Activated CD4-positive, alpha-beta T cell treated with anti-CD3 and anti-CD28 coated beads for 1 hour (primary cell): Measurements from ENCODE around the gene PREX1.

Source experiments
- DNase-seq: peaks from one replicate; pipeline ENCODE4 v3.0.0-alpha.2; 2020

PREX1 gene

GRCh38 chr20:48747840-48748414, 79.9 kb downstream of the PREX1 start:
- DNase-seq: no peak

DNA sequence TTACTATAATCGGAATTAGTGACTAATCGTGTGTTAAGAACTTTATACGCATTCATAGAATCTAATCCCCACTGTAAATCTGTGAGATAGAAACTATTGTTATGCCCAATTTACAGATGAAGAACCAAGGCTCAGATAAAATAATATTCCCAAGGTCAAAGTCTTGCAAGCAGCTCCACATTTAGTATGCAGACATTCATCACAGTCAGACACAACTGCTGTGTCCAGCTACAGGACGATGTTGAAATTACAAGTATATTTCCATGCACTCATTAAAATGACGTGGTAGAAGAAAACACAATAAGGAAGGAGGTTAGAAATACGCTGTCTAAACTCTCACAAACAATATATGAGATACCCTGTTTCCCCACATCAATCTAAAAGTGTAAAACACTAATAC, 82.5 kb downstream of the PREX1 start:
- no peak for DNase-seq

- DNase-seq: no peak
These were observed 83.3 kb downstream of the PREX1 start for GRCh38 chr20:48744515-48744914.

- DNase-seq: no peak
These were observed 84.0 kb downstream of the PREX1 start for GRCh38 chr20:48743807-48744206.

DNA sequence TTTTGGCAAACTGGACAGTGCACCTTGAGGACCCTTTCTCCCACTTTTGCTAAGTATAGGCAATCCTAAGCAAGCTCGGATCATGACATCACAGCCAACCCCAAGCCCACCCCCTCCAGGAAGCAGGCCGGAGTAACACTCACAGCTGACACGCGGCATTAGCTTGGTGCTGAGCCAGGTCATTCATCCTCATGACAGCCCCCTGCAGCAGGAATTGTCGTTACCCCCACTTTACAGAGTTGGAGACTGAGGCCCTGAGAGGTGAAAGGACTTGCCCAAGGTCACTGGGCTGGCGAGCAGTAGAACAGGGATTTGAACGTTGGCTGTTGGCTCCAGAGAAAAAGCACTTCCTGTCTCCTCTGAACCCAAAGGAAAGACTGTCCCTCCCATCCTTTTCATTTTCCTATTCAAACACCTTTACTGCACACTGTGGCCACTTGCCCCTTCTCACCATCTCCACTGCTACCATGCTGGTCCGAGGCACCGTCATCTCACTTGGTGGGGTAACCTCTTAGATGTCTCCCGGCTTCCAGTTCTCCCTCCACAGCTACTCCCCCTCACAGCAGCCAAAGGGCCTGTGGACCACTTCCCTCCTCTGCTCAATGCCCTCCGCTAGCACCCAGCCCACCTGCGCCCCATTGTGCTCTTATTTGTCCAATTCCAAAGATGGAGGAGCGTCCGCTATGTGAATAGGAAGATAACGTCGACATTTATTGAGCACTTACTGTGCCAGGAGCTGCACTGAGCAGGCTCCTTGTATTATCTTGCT, 84.7 kb downstream of the PREX1 start:
- DNase-seq: no peak

- no peak for DNase-seq
These were observed 85.6 kb downstream of the PREX1 start for GRCh38 chr20:48742233-48742632.

DNA sequence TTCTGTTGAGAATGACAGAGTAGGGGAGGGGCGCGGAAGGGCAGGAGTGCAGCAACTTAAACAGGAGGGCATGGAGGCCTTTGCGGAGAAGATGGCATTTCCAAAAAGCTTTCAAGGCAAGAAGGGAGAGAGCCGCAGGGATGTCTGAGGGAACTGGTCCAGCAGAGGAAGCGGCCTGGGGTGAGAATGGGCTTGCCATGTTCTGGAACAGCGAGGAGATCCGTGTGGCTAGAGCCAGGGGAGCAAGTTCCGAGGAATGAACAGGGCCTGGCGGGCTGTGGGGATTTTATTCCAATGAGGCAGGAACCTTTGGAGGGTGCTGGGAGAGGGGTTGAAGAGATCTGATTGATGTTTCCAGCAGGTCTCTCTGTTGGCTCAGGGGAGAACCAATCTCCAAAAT, 86.1 kb downstream of the PREX1 start:
- no peak for DNase-seq

GRCh38 chr20:48740712-48741111, 87.1 kb downstream of the PREX1 start:
- no peak for DNase-seq

DNA sequence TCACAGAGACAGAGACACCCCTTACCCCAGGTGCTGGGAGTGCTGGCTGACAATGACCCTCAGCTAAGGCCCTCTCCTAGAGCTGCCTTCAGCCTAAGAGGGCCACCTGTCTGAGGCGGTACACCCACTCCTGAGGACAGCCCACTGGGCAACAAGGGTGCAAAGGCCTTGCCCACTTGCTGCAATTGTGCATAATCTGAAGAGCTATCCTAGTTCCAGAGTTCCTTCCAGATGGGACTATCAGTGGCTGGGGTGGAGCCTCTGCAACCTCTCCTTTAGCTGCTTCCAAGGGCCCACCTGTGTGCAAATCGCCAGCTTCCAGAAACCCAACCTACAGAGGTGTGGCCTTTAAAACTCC, 87.5 kb downstream of the PREX1 start:
- DNase-seq: no peak

DNA sequence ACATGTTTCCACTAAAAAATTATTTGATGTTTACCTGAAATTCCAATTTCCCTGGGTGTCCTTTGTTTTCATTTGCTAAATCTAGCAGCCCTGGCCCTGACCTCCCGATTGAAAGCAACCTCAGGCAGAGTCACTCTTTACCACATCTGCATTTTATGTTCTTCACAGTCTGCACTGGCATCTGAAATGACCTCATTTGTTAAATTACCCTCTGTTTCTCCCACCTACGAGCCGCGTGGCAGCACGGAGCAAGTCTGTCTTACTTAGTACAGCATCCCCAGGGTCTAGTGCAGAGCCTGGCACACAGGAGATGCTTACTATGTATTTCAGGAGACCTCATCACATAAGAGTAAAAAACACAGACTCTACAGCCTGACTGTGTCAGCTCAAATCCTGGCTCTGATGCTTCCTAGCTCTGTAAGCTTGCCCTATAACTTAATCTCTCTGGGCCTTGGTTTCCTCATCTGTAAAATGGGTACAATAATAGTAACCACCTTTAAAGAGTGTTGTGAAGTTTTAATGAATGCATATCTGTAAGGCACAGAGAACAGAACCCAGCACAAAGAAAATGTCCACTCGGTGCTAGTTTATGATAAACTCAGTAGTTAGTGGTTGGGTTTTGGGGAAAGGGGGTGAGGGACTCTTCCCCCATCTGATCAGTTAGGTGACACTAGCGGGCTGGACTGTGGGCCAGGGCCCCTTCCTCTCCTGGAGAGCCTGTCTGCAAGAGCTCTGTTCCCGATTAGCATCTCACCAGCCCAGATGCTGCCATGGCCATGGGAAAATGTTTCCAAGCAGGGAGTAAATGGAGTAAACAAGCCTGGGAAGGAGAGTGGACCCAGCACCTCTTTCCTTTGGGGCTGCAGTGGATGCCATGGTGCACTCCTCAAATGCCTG, 88.2 kb downstream of the PREX1 start:
- no peak for DNase-seq

- no peak for DNase-seq
These were observed 89.1 kb downstream of the PREX1 start for GRCh38 chr20:48738399-48739304.

GRCh38 chr20:48738094-48738398, 89.8 kb downstream of the PREX1 start:
- no peak for DNase-seq

GRCh38 chr20:48737434-48738093, 90.2 kb downstream of the PREX1 start:
- DNase-seq: no peak

DNA sequence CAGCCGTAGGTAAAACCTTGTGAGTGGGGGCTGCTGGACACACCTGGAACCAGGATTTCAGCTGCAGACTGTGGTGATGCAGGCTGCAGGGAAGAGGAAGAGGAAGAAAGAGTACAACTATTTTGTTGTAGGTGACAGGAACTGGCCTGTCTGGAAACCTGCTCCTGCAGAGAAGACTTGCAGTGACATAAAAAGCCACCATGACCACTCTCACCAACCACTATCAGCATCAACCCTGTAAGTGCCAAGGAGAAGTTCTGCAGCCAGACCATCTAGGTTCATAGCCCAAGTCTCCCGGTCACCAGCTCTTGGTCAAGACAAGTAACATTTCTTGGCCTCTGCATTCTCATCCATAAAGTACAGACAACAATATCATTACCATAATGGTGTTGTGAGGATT, 91.2 kb downstream of the PREX1 start:
- DNase-seq: no peak

DNA sequence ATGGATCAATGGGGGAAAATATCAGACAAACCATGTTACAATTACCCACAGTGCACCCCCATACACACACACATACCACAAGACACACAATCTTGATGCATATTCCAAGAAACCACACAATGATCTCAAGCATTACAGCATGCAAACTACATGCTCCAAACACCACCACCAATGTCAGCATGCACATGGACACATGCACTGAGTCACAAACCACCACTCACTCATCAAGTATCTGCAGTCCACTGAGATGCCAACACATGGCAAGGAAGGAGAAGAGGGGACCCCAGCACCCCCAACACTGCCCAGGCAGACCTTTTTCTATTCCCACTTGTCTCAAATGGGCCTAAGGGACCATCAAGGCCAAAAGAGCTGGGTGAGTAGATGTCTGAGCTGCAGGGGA, 91.6 kb downstream of the PREX1 start:
- DNase-seq: no peak

DNA sequence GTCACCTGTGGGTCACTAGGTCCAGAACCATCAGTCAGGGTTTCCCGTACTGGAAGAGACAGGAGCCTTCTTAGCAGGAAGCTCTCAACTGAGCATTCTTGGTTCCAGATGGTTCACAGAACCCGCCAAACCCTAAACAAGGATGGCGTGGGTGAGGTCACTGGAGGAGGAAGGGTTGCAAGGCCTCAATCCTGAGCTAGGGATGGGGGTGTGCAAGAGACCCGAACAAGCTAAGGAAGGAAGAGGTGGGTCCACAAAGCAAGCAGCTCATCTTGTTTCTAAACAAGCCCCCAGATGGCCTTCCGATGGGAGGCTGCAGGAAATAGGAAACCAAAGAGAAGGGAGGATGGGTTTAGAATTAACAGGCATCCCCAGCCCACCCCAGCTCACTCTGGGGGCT, 92.7 kb downstream of the PREX1 start:
- no peak for DNase-seq

- DNase-seq: no peak
These were observed 93.6 kb downstream of the PREX1 start for GRCh38 chr20:48734104-48734749.

DNA sequence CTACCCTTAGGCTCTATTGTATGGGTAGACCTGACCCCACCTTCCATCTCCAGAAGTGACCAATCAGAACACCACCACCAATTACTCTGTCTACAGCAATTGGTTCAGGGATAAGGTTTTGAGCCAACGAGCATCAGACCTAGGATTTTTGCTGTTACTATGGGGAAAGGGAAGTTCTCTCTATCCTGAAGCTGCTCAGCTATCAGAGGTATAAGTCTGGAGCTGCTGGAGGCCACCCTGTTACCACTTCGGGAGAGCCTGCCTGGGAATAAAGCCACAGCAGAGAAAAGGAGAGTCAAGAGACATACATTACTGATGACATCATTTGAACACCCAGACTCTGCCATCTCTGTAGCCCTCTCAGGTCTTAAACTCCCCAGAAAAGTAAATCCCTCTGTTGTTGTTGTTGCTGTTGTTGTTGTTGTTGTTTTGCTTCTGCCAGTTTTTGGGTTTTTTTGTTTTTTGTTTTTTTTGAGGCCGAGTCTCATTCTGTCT, 94.5 kb downstream of the PREX1 start:
- no peak for DNase-seq

GRCh38 chr20:48732081-48732829, 95.5 kb downstream of the PREX1 start:
- DNase-seq: no peak

GRCh38 chr20:48731536-48731935, 96.3 kb downstream of the PREX1 start:
- DNase-seq: no peak

DNA sequence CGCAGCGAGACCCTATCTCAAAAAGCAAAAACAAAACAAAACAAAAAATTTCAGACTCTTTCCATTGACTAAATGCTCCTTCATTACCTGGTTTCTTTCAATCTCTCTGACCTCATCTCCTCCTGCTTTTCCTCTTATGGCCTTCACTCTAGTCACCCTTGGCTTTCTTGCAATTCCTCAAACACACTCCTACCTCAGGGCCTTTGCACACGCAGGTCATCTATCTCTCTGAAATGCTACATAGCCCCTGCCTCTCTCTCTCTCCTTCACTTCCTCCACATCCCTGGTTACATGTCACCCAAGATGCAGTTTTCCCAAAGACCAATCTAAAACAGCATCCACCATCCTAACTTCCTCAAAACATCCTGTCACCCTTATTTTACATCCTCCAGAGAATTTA, 96.8 kb downstream of the PREX1 start:
- DNase-seq: no peak
